Measurements from ENCODE around the gene PTPRM. TPM values are rescaled to one million over a fixed set of nuclear protein-coding genes. Genes with fewer than 3 reads are reported as not detected.
A peak's percentile ranks its signal among the peaks of the same experiment; 100 is the strongest.

PTPRM gene
- total and polyA plus RNA-seq, 2 of the 4 experiments (the other 2 are of a cell fraction) = 28.3 to 51.2 TPM

DNA sequence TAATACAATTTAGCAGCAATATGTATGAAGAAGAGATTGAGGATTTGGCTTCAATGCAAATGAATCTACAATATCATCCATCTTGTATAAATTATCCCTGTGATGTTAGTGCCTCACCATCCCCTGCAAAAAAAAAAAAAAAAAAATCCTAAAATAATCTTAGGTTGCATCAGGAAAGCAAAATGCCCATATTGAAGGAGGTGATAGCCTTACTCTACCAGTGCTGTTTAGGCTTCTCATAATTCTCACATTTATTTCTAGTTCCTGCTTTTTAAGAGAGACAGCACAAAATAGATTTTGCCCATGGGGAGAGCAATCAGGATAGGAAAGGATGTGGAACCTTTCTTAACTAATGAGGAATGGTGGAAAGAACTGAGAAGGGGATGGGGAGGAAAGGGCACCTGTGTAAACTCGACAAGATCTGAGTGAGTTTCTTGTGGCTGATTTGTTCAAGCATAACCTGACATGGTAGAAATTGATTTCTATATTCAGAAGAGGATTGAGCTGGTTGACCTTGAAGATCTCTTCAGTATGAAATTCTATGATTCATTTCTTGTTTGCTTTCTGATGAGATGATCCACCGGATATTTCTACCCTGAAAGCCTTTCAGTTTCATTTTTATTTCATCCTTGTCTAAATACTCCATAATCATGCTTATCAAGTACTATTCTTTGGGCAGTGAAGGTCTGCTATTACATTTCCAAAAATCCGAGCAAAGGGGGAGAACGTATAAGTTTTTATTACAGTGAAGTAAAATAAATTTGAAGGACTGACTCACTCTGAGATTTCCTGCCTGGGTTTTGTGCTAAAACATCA lies 391.2 kb downstream of the PTPRM start:
- Histone ChIP-seq H3K14ac (replicated peaks; ENCODE audit: low read depth, low read length) (no peak overlapping the region; the same call in 1 of the 2 replicates), H2AK9ac (replicated peaks; ENCODE audit: low read depth, low read length, poor library complexity) (no peak overlapping the region), H3K4ac (ENCODE audit: low read depth, low read length) (peak overlapping the region; percentile 1; the same call in 1 of the 2 replicates), H3K4me3 (ENCODE audit: insufficient read depth, low read depth, low read length) (no peak overlapping the region; the same call in 1 of the 2 replicates), H4K91ac (ENCODE audit: insufficient read depth, low read depth, low read length) (no peak overlapping the region), H4K8ac (ENCODE audit: low read depth in 2 of 2, low read length in 2 of 2) (peak overlapping the region in 1 of 2 experiments; percentile 28; a peak in 1 of 4 replicates), H3K9ac (ENCODE audit: low read depth, low read length) (no peak overlapping the region), H2BK20ac (ENCODE audit: low read depth, low read length) (no peak overlapping the region), H3K18ac (ENCODE audit: low read depth, low read length) (no peak overlapping the region; the same call in 1 of the 2 replicates), H2AFZ (replicated peaks; ENCODE audit: low read length, poor library complexity) (no peak overlapping the region), H2AK5ac (ENCODE audit: low read depth, low read length) (no peak overlapping the region), H2BK120ac (ENCODE audit: low read depth, low read length) (no peak overlapping the region), H3K56ac (ENCODE audit: extremely low read depth, insufficient read depth, low read length) (no peak overlapping the region), H2BK5ac (ENCODE audit: low read depth, low read length, poor library complexity, severe bottlenecking) (peak overlapping the region; percentile 17), H3K27me3 (ENCODE audit: control insufficient read depth, insufficient read depth, low read length) (no peaks in the 10 kb centered on the region), H3K4me2 (ENCODE audit: low read depth, low read length) (peak overlapping the region; percentile 85), H4K20me1 (ENCODE audit: insufficient read depth, low read length) (no peaks in the 10 kb centered on the region), H3K27ac (ENCODE audit: insufficient read depth, low read length) (peak overlapping the region; percentile 65; the same call in 1 of the 2 replicates), H3K79me1 (ENCODE audit: low read depth in 1 of 2, low read length in 2 of 2) (peaks cover 10 to 12% of the 10 kb centered on the region in 2 experiments; a peak in 3 of 4 replicates), H3K4me1 (ENCODE audit: control insufficient read depth, insufficient read depth, low read length) (peaks cover 7% of the 10 kb centered on the region), H3K23ac (ENCODE audit: low read depth, low read length) (no peak overlapping the region), H3K36me3 (ENCODE audit: control insufficient read depth, insufficient read depth, low read length) (no peaks in the 10 kb centered on the region), H4K5ac (ENCODE audit: low read depth, low read length) (peak overlapping the region; percentile 16; the same call in 1 of the 2 replicates), H3K9me3 (ENCODE audit: control insufficient read depth, insufficient read depth, low read length) (no peaks in the 10 kb centered on the region), H3K9me1 (ENCODE audit: insufficient read depth, low read length) (peaks cover 3% of the 10 kb centered on the region; the same call in 1 of the 2 replicates), H2BK15ac (ENCODE audit: low read depth, low read length) (no peak overlapping the region)
- intact Hi-C loops (cut with micrococcal nuclease) = no loop called here
- DNase-seq = peak; percentile 52
- in situ Hi-C loops (cut with MboI; ENCODE audit: low sequenced_read_pairs) = no loop called here
- peak; percentile 75 for ATAC-seq (ENCODE audit: low read depth)
- POLR2A ChIA-PET (ENCODE audit: unreplicated experiment) = no interaction called here
- no TSS peak for BruUV-seq (replicated peaks)
- 20% methylated on average over 2 of the region's 4 CpGs; no CpG with 5 or more reads in 1 of the 2 experiments for WGBS, 2 experiments (ENCODE audit: extremely low coverage in 2 of 2, insufficient read length in 1 of 2)
- CTCF ChIA-PET = no interaction called here
- TF ChIP-seq USF2 (IDR thresholded peaks at IDR 0.05; ENCODE audit: low read depth, low read length) (no peak), SMC3 (IDR thresholded peaks at IDR 0.05; ENCODE audit: low read depth, low read length) (no peak), MAFK (IDR thresholded peaks at IDR 0.05; ENCODE audit: low read depth, low read length) (no peak), BHLHE40 (IDR thresholded peaks at IDR 0.05; ENCODE audit: low read depth, low read length) (no peak), MAZ (IDR thresholded peaks at IDR 0.05; ENCODE audit: borderline replicate concordance, low read depth, low read length) (no peak), RAD21 (IDR thresholded peaks at IDR 0.05; ENCODE audit: low read length) (no peak), RCOR1 (IDR thresholded peaks at IDR 0.05; ENCODE audit: insufficient replicate concordance, low read length) (no peak), NFE2L2 (IDR thresholded peaks at IDR 0.05; ENCODE audit: low read depth, low read length) (no peak), MXI1 (IDR thresholded peaks at IDR 0.05; ENCODE audit: borderline replicate concordance, low read depth, low read length) (no peak), FOS (IDR thresholded peaks at IDR 0.05; ENCODE audit: low read depth, low read length) (no peak)
- dilution Hi-C loops (cut with HindIII; ENCODE audit: low sequenced_read_pairs, unreplicated experiment) = no loop called here
